ENCODE data around the gene BPTF. TPM values are rescaled to one million over a fixed set of nuclear protein-coding genes. Genes with fewer than 3 reads are reported as not detected.
A peak's percentile ranks its signal among the peaks of the same experiment; 100 is the strongest.

The BPTF gene
- total RNA-seq (2014; rRNA removed; shearing (Covaris generic)) = 18.2 and 26.9 TPM in 2 replicates
- 11.4 and 15.6 TPM in 2 replicates for polyA plus RNA-seq (2016; fragmentation: Nextera tagmentation; extraction: Ambion mirVana)

DNA sequence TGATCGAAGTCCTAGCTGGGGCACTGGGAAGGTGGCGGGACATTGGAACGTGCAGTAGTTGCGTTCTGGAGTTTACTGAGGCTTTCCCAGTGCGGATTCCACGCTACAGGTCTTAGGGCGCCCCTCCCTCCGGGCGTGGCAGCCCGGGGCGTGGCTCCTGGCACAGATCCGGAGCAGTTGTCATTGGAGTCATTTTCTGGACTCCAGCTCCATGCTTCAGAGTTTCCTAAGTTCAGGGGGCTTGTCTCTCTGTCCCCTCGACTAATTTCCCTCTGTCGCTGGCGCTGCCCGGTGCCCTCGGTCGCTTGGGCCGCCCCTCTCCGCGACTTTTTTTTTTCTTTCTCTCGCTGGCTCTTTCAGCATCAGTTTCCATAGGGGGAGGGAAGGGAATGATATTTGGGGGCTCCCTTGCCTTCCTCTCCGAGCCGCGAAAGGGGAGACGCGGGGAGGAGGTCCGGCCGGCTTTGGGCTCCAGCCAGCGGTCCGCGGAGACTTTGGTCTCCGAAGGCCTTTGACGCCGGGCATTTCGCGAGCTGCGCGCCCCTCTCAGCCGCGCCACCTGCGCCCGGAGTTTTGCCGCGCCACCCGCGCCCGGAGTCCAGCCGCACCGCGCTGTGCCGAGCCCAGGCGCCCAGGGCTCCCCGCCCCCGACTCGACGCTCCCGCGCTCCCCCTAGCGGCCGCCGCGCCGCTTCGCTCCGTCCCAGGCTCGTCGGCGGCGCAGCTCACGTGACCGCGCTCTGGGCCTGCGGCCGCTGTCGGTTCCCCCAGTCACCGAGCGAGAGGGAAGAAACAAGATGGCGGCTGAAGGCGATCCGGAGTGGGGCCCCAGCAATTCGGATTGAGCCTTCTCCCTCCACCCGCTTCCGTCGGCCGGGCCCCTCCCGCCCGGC lies at the start of gene BPTF:
BPTF (plus strand) TSS at position 769 of the 892 bp plus-strand sequence. CDS start 222 bp downstream, outside the sequence.
- Histone ChIP-seq H3K4me3 (peak within 1 kb of the TSS; percentile 93), H3K36me3 (ENCODE audit: low read depth) (no peaks in the 10 kb centered on the region), H3K9me2 (ENCODE audit: insufficient read depth) (no peaks in the 10 kb centered on the region), H4K20me1 (ENCODE audit: insufficient read depth) (peaks cover 10% of the 10 kb centered on the region; the same call in 1 of the 2 replicates), H3K4me1 (ENCODE audit: insufficient read depth) (peaks cover 14% of the 10 kb centered on the region), H3K27me3 (replicated peaks; ENCODE audit: insufficient read depth) (no peaks in the 10 kb centered on the region), H3K9me3 (ENCODE audit: low read depth) (no peaks in the 10 kb centered on the region), H3K4me2 (ENCODE audit: unreplicated experiment) (peak within 1 kb of the TSS; percentile 98), H2AFZ (peak within 1 kb of the TSS; percentile 91), H3K9ac (peak within 1 kb of the TSS; percentile 84), H3F3A (ENCODE audit: insufficient read depth) (peaks cover 12% of the 10 kb centered on the region), H3K79me2 (ENCODE audit: insufficient read depth) (peaks cover 41% of the 10 kb centered on the region), H3K27ac (peak within 1 kb of the TSS; percentile 41)
- in situ Hi-C loops (cut with MboI) = no loop called here
- TF ChIP-seq EZH2phosphoT487 (IDR thresholded peaks at IDR 0.05; ENCODE audit: insufficient read depth, low read depth) (no peak), EZH2 (IDR thresholded peaks at IDR 0.05; ENCODE audit: insufficient read depth, poor library complexity, severe bottlenecking) (no peak)
- DNase-seq = peak; percentile 97
- 1% methylated on average over 67 to 80 of the region's 88 CpGs for WGBS, 2 experiments (ENCODE audit: low coverage in 1 of 2, low lambda C conversion rate in 2 of 2, missing lambda C conversion rate in 2 of 2)

GRCh38 chr17:67779098-67779672 lies 46.1 kb upstream of the BPTF start:
- H3K4me3 ChIP-seq = no peak overlapping the region
- H4K20me1 ChIP-seq (ENCODE audit: insufficient read depth) = no peaks in the 10 kb centered on the region
- H3K4me2 ChIP-seq (ENCODE audit: unreplicated experiment) = no peak overlapping the region
- no peak overlapping the region for H3K9ac ChIP-seq
- H3K4me1 ChIP-seq (ENCODE audit: insufficient read depth) = no peaks in the 10 kb centered on the region
- H3K36me3 ChIP-seq (ENCODE audit: low read depth) = no peaks in the 10 kb centered on the region
- H3K27ac ChIP-seq = no peak overlapping the region
- 33 to 35% methylated on average over 13 of the region's 13 CpGs for WGBS, 2 experiments (ENCODE audit: low coverage in 1 of 2, low lambda C conversion rate in 2 of 2, missing lambda C conversion rate in 2 of 2)
- H2AFZ ChIP-seq = peak overlapping the region; percentile 50
- peak; percentile 47 for DNase-seq
- no peaks in the 10 kb centered on the region for H3K79me2 ChIP-seq (ENCODE audit: insufficient read depth)
- H3K27me3 ChIP-seq (replicated peaks; ENCODE audit: insufficient read depth) = no peaks in the 10 kb centered on the region
- TF ChIP-seq EZH2 (IDR thresholded peaks at IDR 0.05; ENCODE audit: insufficient read depth, poor library complexity, severe bottlenecking) = no peak
- no peak for TF ChIP-seq EZH2phosphoT487 (IDR thresholded peaks at IDR 0.05; ENCODE audit: insufficient read depth, low read depth)
- no peaks in the 10 kb centered on the region for H3K9me2 ChIP-seq (ENCODE audit: insufficient read depth)
- in situ Hi-C loops (cut with MboI) = no loop called here
- H3K9me3 ChIP-seq (ENCODE audit: low read depth) = no peaks in the 10 kb centered on the region
- no peaks in the 10 kb centered on the region for H3F3A ChIP-seq (ENCODE audit: insufficient read depth)

- no peaks in the 10 kb centered on the region for H3K9me2 ChIP-seq (ENCODE audit: insufficient read depth)
- WGBS, 2 experiments (ENCODE audit: low coverage in 1 of 2, low lambda C conversion rate in 2 of 2, missing lambda C conversion rate in 2 of 2) = 67 to 74% methylated on average over 10 of the region's 10 CpGs
- no peak for TF ChIP-seq EZH2phosphoT487 (IDR thresholded peaks at IDR 0.05; ENCODE audit: insufficient read depth, low read depth)
- TF ChIP-seq EZH2 (IDR thresholded peaks at IDR 0.05; ENCODE audit: insufficient read depth, poor library complexity, severe bottlenecking) = no peak
- no peak overlapping the region for H3K4me3 ChIP-seq
- no peaks in the 10 kb centered on the region for H4K20me1 ChIP-seq (ENCODE audit: insufficient read depth)
- in situ Hi-C loops (cut with MboI) = no loop called here
- H2AFZ ChIP-seq = no peak overlapping the region
- DNase-seq = no peak
- H3K27me3 ChIP-seq (replicated peaks; ENCODE audit: insufficient read depth) = no peaks in the 10 kb centered on the region; the same call in 1 of the 2 replicates
- H3K9me3 ChIP-seq (ENCODE audit: low read depth) = no peaks in the 10 kb centered on the region
- no peaks in the 10 kb centered on the region for H3F3A ChIP-seq (ENCODE audit: insufficient read depth)
- H3K4me2 ChIP-seq (ENCODE audit: unreplicated experiment) = no peak overlapping the region
- H3K4me1 ChIP-seq (ENCODE audit: insufficient read depth) = no peaks in the 10 kb centered on the region
- no peaks in the 10 kb centered on the region for H3K36me3 ChIP-seq (ENCODE audit: low read depth)
- no peak overlapping the region for H3K9ac ChIP-seq
- no peaks in the 10 kb centered on the region for H3K79me2 ChIP-seq (ENCODE audit: insufficient read depth)
- H3K27ac ChIP-seq = no peak overlapping the region
These were observed 40.8 kb upstream of the BPTF start for GRCh38 chr17:67784364-67785121.

DNA sequence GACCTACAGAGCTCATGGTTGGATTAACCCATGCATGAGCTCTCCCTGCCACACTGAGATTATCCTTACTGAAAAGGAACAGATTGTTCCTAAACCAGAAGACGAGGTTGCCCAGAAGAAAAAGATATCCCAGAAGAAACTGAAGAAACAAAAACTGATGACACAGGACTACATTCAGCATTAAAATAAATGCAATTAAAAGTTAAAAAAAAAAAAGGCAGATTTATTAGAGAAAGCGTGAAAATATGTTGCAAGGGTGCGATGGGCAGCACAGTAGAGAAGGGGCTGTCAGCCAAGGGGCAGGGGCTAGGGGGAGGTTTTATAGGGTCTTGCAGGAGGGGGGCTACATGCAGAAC lies 40.2 kb upstream of the BPTF start:
- Histone ChIP-seq H3K27ac (no peak overlapping the region), H3K9me3 (ENCODE audit: low read depth) (no peaks in the 10 kb centered on the region), H3K4me2 (ENCODE audit: unreplicated experiment) (no peak overlapping the region), H3K9me2 (ENCODE audit: insufficient read depth) (no peaks in the 10 kb centered on the region), H2AFZ (no peak overlapping the region), H3K4me1 (ENCODE audit: insufficient read depth) (no peaks in the 10 kb centered on the region), H3K4me3 (no peak overlapping the region), H3K9ac (no peak overlapping the region), H3K27me3 (replicated peaks; ENCODE audit: insufficient read depth) (no peaks in the 10 kb centered on the region; the same call in 1 of the 2 replicates), H4K20me1 (ENCODE audit: insufficient read depth) (no peaks in the 10 kb centered on the region), H3K36me3 (ENCODE audit: low read depth) (no peaks in the 10 kb centered on the region), H3F3A (ENCODE audit: insufficient read depth) (no peaks in the 10 kb centered on the region), H3K79me2 (ENCODE audit: insufficient read depth) (no peaks in the 10 kb centered on the region)
- in situ Hi-C loops (cut with MboI) = no loop called here
- DNase-seq = no peak
- TF ChIP-seq EZH2phosphoT487 (IDR thresholded peaks at IDR 0.05; ENCODE audit: insufficient read depth, low read depth) (no peak), EZH2 (IDR thresholded peaks at IDR 0.05; ENCODE audit: insufficient read depth, poor library complexity, severe bottlenecking) (no peak)
- 64 to 74% methylated on average over 3 of the region's 3 CpGs for WGBS, 2 experiments (ENCODE audit: low coverage in 1 of 2, low lambda C conversion rate in 2 of 2, missing lambda C conversion rate in 2 of 2)

Measured in GM23248 (cell line).